ES-I3 (cell line): ENCODE results near the gene ITPKB.

Experiments used
- H3K36me3 ChIP-seq: 2 replicates; pipeline ENCODE4 v1.6.1; 2013; ENCODE audit warnings: mild to moderate bottlenecking, low read length, control low read depth, moderate library complexity; ENCODE audit not compliant: insufficient read depth
- H3K4me1 ChIP-seq: 2 replicates; pipeline ENCODE4 v1.6.1; 2013; ENCODE audit warnings: mild to moderate bottlenecking, control low read depth, low read length; ENCODE audit not compliant: insufficient read depth
- H3K9ac ChIP-seq: 2 replicates; pipeline ENCODE4 v1.6.1; 2013; ENCODE audit warnings: low read depth, mild to moderate bottlenecking, low read length, moderate library complexity
- H3K9me3 ChIP-seq: 2 replicates; pipeline ENCODE4 v1.6.1; 2013; ENCODE audit warnings: mild to moderate bottlenecking, low read length, moderate library complexity; ENCODE audit not compliant: control insufficient read depth, insufficient read depth

The ITPKB gene

GRCh38 chr1:226711976-226712741 lies 26.9 kb downstream of the ITPKB start:
- Histone ChIP-seq H3K9ac (no peak overlapping the region), H3K9me3 (peaks cover 7% of the 10 kb centered on the region; the same call in 1 of the 2 replicates), H3K36me3 (no peaks in the 10 kb centered on the region), H3K4me1 (peaks cover 11% of the 10 kb centered on the region)

DNA sequence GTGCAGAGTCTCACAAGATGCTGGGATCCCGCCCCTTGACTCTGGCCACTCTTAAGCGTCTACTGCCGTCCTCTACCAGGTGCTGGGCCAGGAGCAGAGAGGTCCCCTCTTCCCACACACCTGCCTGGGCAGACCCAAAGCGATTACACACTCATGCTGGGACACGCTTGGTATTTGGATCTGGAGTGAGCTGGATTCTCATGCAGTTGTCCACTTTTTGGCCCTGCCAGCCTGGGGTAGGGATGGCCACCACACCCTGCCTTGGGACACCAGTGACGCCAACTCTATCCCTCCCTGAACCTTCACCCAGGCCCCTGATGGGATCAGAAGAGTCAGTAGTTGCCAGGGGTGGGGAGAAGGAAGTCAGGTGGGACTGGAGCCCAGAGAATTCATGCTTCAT lies 28.6 kb downstream of the ITPKB start:
- peaks cover 7% of the 10 kb centered on the region; the same call in 1 of the 2 replicates for H3K9me3 ChIP-seq
- no peaks in the 10 kb centered on the region for H3K36me3 ChIP-seq
- peaks cover 11% of the 10 kb centered on the region for H3K4me1 ChIP-seq
- no peak overlapping the region for H3K9ac ChIP-seq

- H3K36me3 ChIP-seq: no peaks in the 10 kb centered on the region
- H3K9ac ChIP-seq: no peak overlapping the region
- peaks cover 7% of the 10 kb centered on the region; the same call in 1 of the 2 replicates for H3K9me3 ChIP-seq
- H3K4me1 ChIP-seq: peaks cover 11% of the 10 kb centered on the region
Observed at GRCh38 chr1:226709953-226710352, 29.1 kb downstream of the ITPKB start.

- Histone ChIP-seq H3K9ac (no peak overlapping the region), H3K4me1 (peaks cover 11% of the 10 kb centered on the region), H3K36me3 (no peaks in the 10 kb centered on the region), H3K9me3 (peaks cover 1% of the 10 kb centered on the region; the same call in 1 of the 2 replicates)
Observed at GRCh38 chr1:226708967-226709396, 30.1 kb downstream of the ITPKB start.

GRCh38 chr1:226708342-226708780 lies 30.7 kb downstream of the ITPKB start:
- peaks cover 11% of the 10 kb centered on the region for H3K4me1 ChIP-seq
- no peak overlapping the region for H3K9ac ChIP-seq
- H3K36me3 ChIP-seq: no peaks in the 10 kb centered on the region
- H3K9me3 ChIP-seq: no peaks in the 10 kb centered on the region

DNA sequence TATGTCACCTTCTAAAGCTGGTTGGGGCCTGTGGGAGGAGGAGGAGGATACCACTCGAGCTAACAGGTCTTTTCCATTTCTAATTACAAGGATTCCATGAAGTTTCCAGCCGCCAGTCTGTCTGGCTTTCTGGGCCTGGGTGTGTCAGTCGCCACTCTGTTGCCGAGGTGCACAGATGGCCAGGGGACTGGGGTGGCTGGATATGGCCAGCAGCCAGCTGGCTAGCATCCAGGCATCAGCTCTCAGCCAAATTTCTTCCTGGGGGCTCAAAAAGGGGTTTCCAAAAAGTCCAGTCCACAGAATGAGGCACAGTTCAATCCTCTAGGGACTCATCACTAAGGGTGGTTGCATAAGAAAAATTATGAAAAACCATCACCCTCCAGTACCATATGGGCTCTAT lies 32.4 kb downstream of the ITPKB start:
- H3K9ac ChIP-seq: no peak overlapping the region
- H3K9me3 ChIP-seq: no peaks in the 10 kb centered on the region
- no peaks in the 10 kb centered on the region for H3K36me3 ChIP-seq
- peaks cover 24% of the 10 kb centered on the region for H3K4me1 ChIP-seq

DNA sequence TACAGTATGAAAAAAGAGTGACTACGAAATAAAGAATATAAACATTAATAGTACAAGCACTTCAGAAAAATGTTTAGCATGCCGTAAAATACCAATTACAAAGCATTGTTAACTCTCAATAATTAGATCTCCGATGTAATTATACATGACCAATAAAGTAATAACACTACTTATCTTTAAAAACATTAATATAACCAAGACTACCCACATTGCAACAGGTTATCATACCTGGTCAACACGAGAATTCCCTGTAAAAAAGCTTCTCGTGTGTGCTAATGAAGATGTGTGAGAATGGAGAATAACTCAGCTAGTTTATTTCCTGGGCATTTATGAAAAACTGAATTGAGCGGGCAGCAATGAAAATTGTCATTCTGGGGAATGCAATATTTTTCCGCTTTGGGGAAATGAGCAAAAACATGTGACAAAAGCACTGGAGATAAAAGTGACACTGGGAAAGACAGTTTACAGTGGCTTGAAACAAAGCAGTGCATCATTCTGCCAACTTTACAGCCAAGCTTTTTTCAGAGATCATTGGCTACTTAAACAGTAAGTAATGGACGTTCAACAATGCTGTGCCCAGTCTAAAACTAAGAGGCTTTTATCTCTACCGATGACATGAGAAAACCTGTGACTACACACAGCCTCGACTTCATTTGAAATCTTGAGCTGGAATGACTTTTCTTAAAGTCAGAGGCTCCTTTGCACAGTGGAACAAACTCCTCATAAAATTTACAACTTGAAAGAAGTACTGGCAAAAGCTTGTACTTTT lies 34.7 kb downstream of the ITPKB start:
- H3K9ac ChIP-seq: 0 out of 2 replicates have a peak overlapping the region, but pooled peaks have one; percentile 64
- H3K4me1 ChIP-seq: peaks cover 32% of the 10 kb centered on the region
- no peaks in the 10 kb centered on the region for H3K9me3 ChIP-seq
- H3K36me3 ChIP-seq: no peaks in the 10 kb centered on the region

DNA sequence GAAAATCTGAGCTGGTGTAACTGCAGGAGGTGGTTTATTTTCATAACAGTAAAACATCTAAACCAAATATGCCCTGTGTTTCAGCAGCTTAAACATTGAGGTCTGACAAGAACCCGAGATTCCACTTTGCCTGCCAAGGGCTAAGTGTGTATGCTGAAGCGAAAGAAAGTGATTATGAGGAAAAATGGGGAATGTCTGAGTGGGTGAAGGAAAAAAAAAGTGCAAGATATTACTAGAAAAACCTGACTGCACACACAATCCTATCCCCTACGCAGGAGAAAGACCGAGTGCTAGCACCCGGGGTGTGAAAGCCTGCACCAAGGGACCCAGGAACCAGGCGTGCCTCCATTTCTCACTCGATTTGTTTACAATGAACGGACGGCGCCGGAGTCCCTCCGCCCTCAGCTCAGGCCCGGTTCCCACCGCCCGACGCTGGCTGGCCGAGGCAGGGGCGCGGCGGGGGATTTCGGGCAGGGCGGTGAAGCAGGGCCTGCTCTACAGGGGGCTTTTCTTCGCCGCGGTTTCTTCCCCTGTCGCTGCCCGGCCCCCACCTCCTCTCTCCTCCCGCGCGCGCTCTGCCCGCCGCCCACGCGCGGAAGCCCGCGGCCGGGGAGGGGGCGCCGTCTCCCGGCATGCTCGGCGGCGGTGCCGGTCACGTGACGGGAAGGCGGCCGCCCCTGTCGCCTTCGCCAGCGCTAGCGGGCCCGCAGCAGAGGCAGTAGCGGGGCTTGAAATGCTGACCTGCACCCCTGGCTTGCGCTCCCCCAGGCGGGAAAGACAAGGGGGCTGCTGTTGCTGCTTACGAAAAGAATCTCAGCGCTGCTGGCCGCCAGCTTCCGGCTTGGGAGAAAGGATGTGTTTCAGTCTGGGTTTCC lies 35.9 kb downstream of the ITPKB start:
- Histone ChIP-seq H3K4me1 (peaks cover 24% of the 10 kb centered on the region; the same call in 1 of the 2 replicates), H3K9me3 (no peaks in the 10 kb centered on the region), H3K36me3 (no peaks in the 10 kb centered on the region), H3K9ac (peak overlapping the region; percentile 64)

DNA sequence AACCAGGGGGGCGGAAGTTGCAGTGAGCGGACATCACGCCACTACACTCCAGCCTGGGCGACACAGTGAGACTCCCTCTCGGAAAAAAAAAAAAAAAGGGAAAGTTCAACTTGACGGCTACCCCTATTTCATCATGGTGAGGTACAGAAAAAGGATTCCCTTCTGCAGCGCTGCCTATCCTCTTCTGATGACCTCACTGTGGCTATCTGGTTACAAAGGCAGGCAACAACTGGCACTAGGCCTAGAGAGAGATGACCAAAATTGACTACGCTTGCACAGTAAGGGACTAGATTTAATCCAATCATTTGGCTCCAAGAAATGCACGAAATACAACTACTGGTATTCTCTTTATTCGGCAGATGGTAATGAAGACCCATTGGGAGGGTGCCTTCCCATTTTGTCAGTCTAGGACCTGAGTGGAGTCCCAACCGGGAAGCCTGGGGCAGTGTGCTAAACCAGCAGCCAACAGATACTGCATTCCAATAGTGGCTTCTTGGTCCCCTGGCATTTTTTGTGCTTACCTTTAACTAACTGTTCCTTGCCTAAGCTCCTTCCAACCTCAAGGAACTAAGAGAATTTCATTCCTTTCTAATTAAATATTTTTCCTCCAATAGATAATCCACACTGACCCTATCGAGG lies 36.6 kb downstream of the ITPKB start:
- Histone ChIP-seq H3K9me3 (no peaks in the 10 kb centered on the region), H3K36me3 (no peaks in the 10 kb centered on the region), H3K9ac (no peak overlapping the region; the same call in 1 of the 2 replicates), H3K4me1 (peaks cover 21% of the 10 kb centered on the region; the same call in 1 of the 2 replicates)

DNA sequence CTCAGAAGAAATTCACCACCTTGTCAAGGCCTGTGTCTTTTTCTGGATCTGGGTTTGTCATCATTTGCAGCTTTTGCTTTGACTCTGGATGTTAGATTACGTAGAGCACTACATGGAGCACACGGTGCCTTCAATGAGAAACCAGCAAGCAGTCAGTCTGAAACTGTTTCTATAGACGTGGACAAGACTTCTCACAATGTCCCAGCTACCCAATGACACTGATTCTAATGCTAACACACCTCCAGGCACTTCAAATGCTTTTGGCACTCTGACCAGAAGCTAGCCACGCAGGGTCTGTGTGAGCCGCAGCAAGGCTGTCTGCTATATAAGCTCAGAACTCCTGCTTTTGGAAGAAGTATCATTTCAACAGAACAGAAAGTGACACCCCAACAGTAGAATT lies 38.2 kb downstream of the ITPKB start:
- H3K9ac ChIP-seq: no peak overlapping the region
- H3K4me1 ChIP-seq: peaks cover 21% of the 10 kb centered on the region; the same call in 1 of the 2 replicates
- H3K36me3 ChIP-seq: no peaks in the 10 kb centered on the region
- H3K9me3 ChIP-seq: no peaks in the 10 kb centered on the region

GRCh38 chr1:226699166-226699565 lies 39.9 kb downstream of the ITPKB start:
- H3K4me1 ChIP-seq: peaks cover 21% of the 10 kb centered on the region; the same call in 1 of the 2 replicates
- H3K36me3 ChIP-seq: no peaks in the 10 kb centered on the region
- H3K9me3 ChIP-seq: no peaks in the 10 kb centered on the region
- no peak overlapping the region for H3K9ac ChIP-seq

DNA sequence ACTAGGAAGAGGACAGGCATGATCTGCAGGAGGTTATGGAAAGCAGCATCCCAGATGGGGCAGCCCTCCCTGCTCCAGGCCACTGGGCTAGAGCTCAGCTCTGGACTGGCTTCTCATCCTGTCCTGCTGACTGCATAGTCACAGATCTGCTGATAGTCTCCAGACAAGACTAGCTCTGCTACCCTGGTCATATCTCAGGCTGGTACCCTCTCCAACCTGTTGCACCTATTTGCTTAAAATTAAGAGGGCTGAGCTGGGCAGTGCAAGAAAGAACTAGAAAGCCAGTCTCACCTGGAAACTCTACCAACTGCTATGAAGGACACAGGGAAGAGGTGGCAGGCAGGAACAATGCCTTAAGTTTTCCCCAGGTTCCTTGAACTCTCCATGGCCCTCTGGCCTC lies 40.4 kb downstream of the ITPKB start:
- no peak overlapping the region for H3K9ac ChIP-seq
- no peaks in the 10 kb centered on the region for H3K9me3 ChIP-seq
- no peaks in the 10 kb centered on the region for H3K36me3 ChIP-seq
- peaks cover 21% of the 10 kb centered on the region; the same call in 1 of the 2 replicates for H3K4me1 ChIP-seq

DNA sequence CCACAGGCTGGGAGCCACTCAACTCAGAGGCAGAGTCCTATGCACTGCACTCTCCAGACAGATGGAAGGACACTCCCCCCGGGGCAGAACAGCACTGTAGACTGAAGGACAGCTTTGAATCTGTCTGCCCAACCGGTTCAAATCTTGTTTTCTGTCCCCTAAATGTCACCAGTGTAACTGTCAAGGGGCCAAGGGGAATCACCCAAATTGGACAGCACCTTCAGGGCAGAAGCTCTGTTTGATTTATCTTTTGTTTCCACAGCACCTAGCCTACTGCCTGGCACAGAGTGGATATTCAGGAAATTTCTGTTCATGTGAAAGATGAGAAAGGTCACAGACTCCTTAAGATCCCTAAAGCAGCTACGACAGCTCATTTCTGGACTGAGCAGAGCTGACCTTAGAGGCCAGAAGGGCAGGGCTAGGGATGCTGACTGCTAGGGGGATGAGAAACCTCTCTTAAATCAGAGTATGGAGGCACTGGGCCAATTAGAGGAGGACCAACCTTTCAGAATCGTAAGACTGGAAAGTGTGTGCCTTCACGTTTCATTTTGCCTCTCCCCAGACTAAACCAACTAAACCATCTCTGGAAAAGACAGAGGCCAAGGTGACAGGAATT lies 41.0 kb downstream of the ITPKB start:
- Histone ChIP-seq H3K9me3 (no peaks in the 10 kb centered on the region), H3K9ac (no peak overlapping the region), H3K36me3 (no peaks in the 10 kb centered on the region), H3K4me1 (peaks cover 21% of the 10 kb centered on the region; the same call in 1 of the 2 replicates)
